H9 (cell line): ENCODE measurements around the gene AFAP1L2. TPM values are rescaled to one million over a fixed set of nuclear protein-coding genes. Genes with fewer than 3 reads are reported as not detected.

ENCODE experiments used
- DNase-seq: peaks from one replicate; pipeline ENCODE4 v3.0.0-alpha.2; 2017
- H2AFZ ChIP-seq: one replicate; pipeline ENCODE4 v1.6.1; 2013; ENCODE audit warnings: mild to moderate bottlenecking, low read length, control low read depth, moderate library complexity
- H2AK5ac ChIP-seq: 2 replicates; pipeline ENCODE4 v1.6.1; 2013; ENCODE audit warnings: low read length, control low read depth, mixed read lengths; ENCODE audit not compliant: insufficient read length
- H2BK120ac ChIP-seq: one replicate; pipeline ENCODE4 v1.6.1; 2013; ENCODE audit warnings: low read depth, mild to moderate bottlenecking, low read length, control low read depth, inconsistent platforms; ENCODE audit not compliant: poor library complexity, severe bottlenecking
- H2BK12ac ChIP-seq: 2 replicates; pipeline ENCODE4 v1.6.1; 2013; ENCODE audit warnings: low read length, control low read depth, mixed read lengths, low read depth; ENCODE audit not compliant: insufficient read length
- H2BK15ac ChIP-seq: 2 replicates; pipeline ENCODE4 v1.6.1; 2013; ENCODE audit warnings: low read depth, low read length, control low read depth
- H2BK20ac ChIP-seq: one replicate; pipeline ENCODE4 v1.6.1; 2013; ENCODE audit warnings: low read depth, mild to moderate bottlenecking, low read length, control low read depth, inconsistent platforms; ENCODE audit not compliant: poor library complexity, severe bottlenecking
- H2BK5ac ChIP-seq: 2 replicates; pipeline ENCODE4 v1.6.1; 2013; ENCODE audit warnings: low read length, control low read depth, mixed read lengths; ENCODE audit not compliant: insufficient read length
- H3K14ac ChIP-seq: 2 replicates; pipeline ENCODE4 v1.6.1; 2013; ENCODE audit warnings: low read length, control low read depth; ENCODE audit not compliant: insufficient read depth
- H3K18ac ChIP-seq: 2 replicates; pipeline ENCODE4 v1.6.1; 2013; ENCODE audit warnings: low read depth, mild to moderate bottlenecking, mixed read lengths, low read length, control low read depth; ENCODE audit not compliant: insufficient read length
- H3K23ac ChIP-seq: 2 replicates; pipeline ENCODE4 v1.6.1; 2013; ENCODE audit warnings: low read length, control low read depth, mixed read lengths, low read depth; ENCODE audit not compliant: insufficient read length
- H3K23me2 ChIP-seq: 2 replicates; pipeline ENCODE4 v1.6.1; 2013; ENCODE audit warnings: low read depth, mild to moderate bottlenecking, mixed read lengths, low read length, control low read depth; ENCODE audit not compliant: insufficient read length, poor library complexity, severe bottlenecking
- H3K27ac ChIP-seq: 2 replicates; pipeline ENCODE4 v1.5.1; 2013; ENCODE audit warnings: low read length, control low read depth, mixed read lengths, low read depth; ENCODE audit not compliant: insufficient read length
- H3K27me3 ChIP-seq: 2 replicates; pipeline ENCODE4 v1.6.1; 2013; ENCODE audit warnings: low read length, control low read depth, inconsistent platforms; ENCODE audit not compliant: insufficient read depth
- H3K4ac ChIP-seq: 2 replicates; pipeline ENCODE4 v1.6.1; 2013; ENCODE audit warnings: low read depth, mild to moderate bottlenecking, control low read depth, inconsistent platforms, low read length, moderate library complexity
- H3K4me1 ChIP-seq: 2 replicates; pipeline ENCODE4 v1.6.1; 2013; ENCODE audit warnings: low read length, control low read depth, inconsistent platforms; ENCODE audit not compliant: insufficient read depth
- H3K4me2 ChIP-seq: 2 replicates; pipeline ENCODE4 v1.6.1; 2013; ENCODE audit warnings: low read length, control low read depth, mixed read lengths; ENCODE audit not compliant: insufficient read length, insufficient read depth
- H3K56ac ChIP-seq: 2 replicates; pipeline ENCODE4 v1.6.1; 2013; ENCODE audit warnings: low read depth, mild to moderate bottlenecking, mixed read lengths, low read length, control low read depth; ENCODE audit not compliant: insufficient read length
- H3K79me1 ChIP-seq: 2 replicates; pipeline ENCODE4 v1.6.1; 2013; ENCODE audit warnings: low read depth, mild to moderate bottlenecking, moderate library complexity, low read length, control low read depth, inconsistent platforms; ENCODE audit not compliant: insufficient read depth, poor library complexity, severe bottlenecking
- H3K79me2 ChIP-seq: 2 replicates; pipeline ENCODE4 v1.6.1; 2013; ENCODE audit warnings: low read length, control low read depth, inconsistent platforms; ENCODE audit not compliant: insufficient read depth
- H3K9ac ChIP-seq: 2 replicates; pipeline ENCODE4 v1.6.1; 2013; ENCODE audit warnings: low read length, control low read depth, mixed read lengths; ENCODE audit not compliant: insufficient read length; ENCODE audit errors: extremely low read depth
- H3K9me3 ChIP-seq: one replicate; pipeline ENCODE4 v1.6.1; 2013; ENCODE audit warnings: low read depth, low read length, inconsistent platforms; ENCODE audit not compliant: control insufficient read depth
- H3T11ph ChIP-seq: one replicate; pipeline ENCODE4 v1.6.1; 2013; ENCODE audit warnings: mild to moderate bottlenecking, low read length, control low read depth, inconsistent platforms
- H4K20me1 ChIP-seq: one replicate; pipeline ENCODE4 v1.6.1; 2013; ENCODE audit not compliant: control insufficient read depth, insufficient read length, insufficient read depth
- H4K5ac ChIP-seq: 2 replicates; pipeline ENCODE4 v1.6.1; 2013; ENCODE audit warnings: low read depth, mild to moderate bottlenecking, mixed read lengths, low read length, control low read depth; ENCODE audit not compliant: insufficient read length
- H4K8ac ChIP-seq: replicated peaks from 2 replicates; pipeline ENCODE4 v1.6.1; 2013; ENCODE audit warnings: low read length, control low read depth, mixed read lengths, low read depth; ENCODE audit not compliant: insufficient read length
- H4K91ac ChIP-seq: 2 replicates; pipeline ENCODE4 v1.6.1; 2013; ENCODE audit warnings: low read depth, mild to moderate bottlenecking, moderate library complexity, mixed read lengths, low read length, control low read depth; ENCODE audit not compliant: insufficient read length
- H3K27ac Mint-ChIP-seq, 3 experiments: 2 replicates in 2 of 3; 3 replicates in 1 of 3; pipeline ENCODE4 v1.8.0; 2020 to 2021; ENCODE audit warnings: mixed read lengths in 3 of 3, mild to moderate bottlenecking in 1 of 3, moderate library complexity in 1 of 3
- H3K27me3 Mint-ChIP-seq: 2 replicates; pipeline ENCODE4 v1.8.0; 2021; ENCODE audit warnings: low read depth, mild to moderate bottlenecking, moderate library complexity, mixed read lengths
- H3K36me3 Mint-ChIP-seq, 3 experiments: 2 replicates in 2 of 3; 3 replicates in 1 of 3; pipeline ENCODE4 v1.8.0; 2020 to 2021; ENCODE audit warnings: low read depth in 3 of 3, mixed read lengths in 3 of 3; ENCODE audit not compliant: insufficient read depth in 1 of 3
- H3K4me1 Mint-ChIP-seq, 2 experiments: 2 replicates each; pipeline ENCODE4 v1.8.0; 2020; ENCODE audit warnings: mixed read lengths in 2 of 2
- H3K4me3 Mint-ChIP-seq, 2 experiments: 2 replicates in 1 of 2; 3 replicates in 1 of 2; pipeline ENCODE4 v1.8.0; 2020 to 2021; ENCODE audit warnings: mild to moderate bottlenecking in 2 of 2, mixed read lengths in 2 of 2, moderate library complexity in 1 of 2
- H3K9me3 Mint-ChIP-seq, 2 experiments: 2 replicates in 1 of 2; 3 replicates in 1 of 2; pipeline ENCODE4 v1.8.0; 2020; ENCODE audit warnings: mild to moderate bottlenecking in 2 of 2, mixed read lengths in 2 of 2, moderate library complexity in 1 of 2
- CTCF ChIP-seq: fragments of 200-600 bp; sonication (generic); conservative IDR thresholded peaks from 3 replicates; pipeline ENCODE4 v1.8.0; 2021; ENCODE audit warnings: antibody characterized with exemption, mild to moderate bottlenecking
- WGBS: extraction: QIAGEN DNeasy Blood & Tissue Kit; methylation state at CpG from one replicate; pipeline ENCODE4 v1.1.7; 2013; ENCODE audit warnings: missing lambda C conversion rate, low lambda C conversion rate, mixed read lengths; ENCODE audit not compliant: insufficient read length; ENCODE audit errors: extremely low coverage; 5-methylcytosine and 5-hydroxymethylcytosine counted together
- total RNA-seq: library from RNA; stranded (reverse); gene quantifications from 2 replicates; pipeline ENCODE4 v1.2.1, GENCODE V29; 2021

The AFAP1L2 gene
- total RNA-seq, 1 experiment from 2014 or later, result 0.77 TPM

- H2BK12ac ChIP-seq, result no peak overlapping the region
- H2BK5ac ChIP-seq, result no peak overlapping the region
- Mint-ChIP-seq H3K27ac (no peak overlapping the region), H3K36me3 (no peaks in the 10 kb centered on the region), H3K9me3 (no peaks in the 10 kb centered on the region), H3K27me3 (peaks cover 2% of the 10 kb centered on the region; the same call in 1 of the 2 replicates), H3K4me1 (no peaks in the 10 kb centered on the region), H3K4me3 (no peak overlapping the region)
- H4K20me1 ChIP-seq, result no peaks in the 10 kb centered on the region
- H2BK20ac ChIP-seq, result no peak overlapping the region
- no peak overlapping the region for H4K8ac ChIP-seq
- H3K14ac ChIP-seq, result no peak overlapping the region
- no peaks in the 10 kb centered on the region for H3K23me2 ChIP-seq
- no peaks in the 10 kb centered on the region for H3K79me1 ChIP-seq
- H3K79me2 ChIP-seq, result no peaks in the 10 kb centered on the region
- no peak overlapping the region for H2AK5ac ChIP-seq
- no peaks in the 10 kb centered on the region for H3K4me1 ChIP-seq
- H2BK15ac ChIP-seq, result no peak overlapping the region
- no peak overlapping the region for H2BK120ac ChIP-seq
- no peak overlapping the region for H4K5ac ChIP-seq
- no peaks in the 10 kb centered on the region for H3K9me3 ChIP-seq
- H3K27ac ChIP-seq, result no peak overlapping the region
- no peak overlapping the region for H3K23ac ChIP-seq
- H3K27me3 ChIP-seq, result no peaks in the 10 kb centered on the region
- H3T11ph ChIP-seq, result no peak overlapping the region
- H3K4me2 ChIP-seq, result no peak overlapping the region
- no peak for TF ChIP-seq CTCF
- no peak overlapping the region for H3K56ac ChIP-seq
- no peak for DNase-seq
- H3K18ac ChIP-seq, result no peak overlapping the region
- H3K9ac ChIP-seq, result no peak overlapping the region
- WGBS, result no CpG with 5 or more reads among the region's 9 CpGs
- H4K91ac ChIP-seq, result no peak overlapping the region
- H3K4ac ChIP-seq, result no peak overlapping the region
- H2AFZ ChIP-seq, result no peak overlapping the region
Observed at GRCh38 chr10:114313139-114313538, 91.2 kb downstream of the AFAP1L2 start.
